GM12875 (cell line): ENCODE results near the gene ASMTL.

Experiments used
- H3K4me3 ChIP-seq: one replicate; pipeline ENCODE4 v1.5.1; 2011; ENCODE audit warnings: low read depth, low read length, control low read depth
- TF ChIP-seq, protein P1 (sequence below): IDR thresholded peaks from 2 replicates; pipeline ENCODE4 v1.5.1; 2011; ENCODE audit warnings: low read depth, mild to moderate bottlenecking, control low read depth, inconsistent platforms, low read length, moderate library complexity, borderline replicate concordance; ENCODE audit not compliant: insufficient read depth

The ASMTL gene

DNA sequence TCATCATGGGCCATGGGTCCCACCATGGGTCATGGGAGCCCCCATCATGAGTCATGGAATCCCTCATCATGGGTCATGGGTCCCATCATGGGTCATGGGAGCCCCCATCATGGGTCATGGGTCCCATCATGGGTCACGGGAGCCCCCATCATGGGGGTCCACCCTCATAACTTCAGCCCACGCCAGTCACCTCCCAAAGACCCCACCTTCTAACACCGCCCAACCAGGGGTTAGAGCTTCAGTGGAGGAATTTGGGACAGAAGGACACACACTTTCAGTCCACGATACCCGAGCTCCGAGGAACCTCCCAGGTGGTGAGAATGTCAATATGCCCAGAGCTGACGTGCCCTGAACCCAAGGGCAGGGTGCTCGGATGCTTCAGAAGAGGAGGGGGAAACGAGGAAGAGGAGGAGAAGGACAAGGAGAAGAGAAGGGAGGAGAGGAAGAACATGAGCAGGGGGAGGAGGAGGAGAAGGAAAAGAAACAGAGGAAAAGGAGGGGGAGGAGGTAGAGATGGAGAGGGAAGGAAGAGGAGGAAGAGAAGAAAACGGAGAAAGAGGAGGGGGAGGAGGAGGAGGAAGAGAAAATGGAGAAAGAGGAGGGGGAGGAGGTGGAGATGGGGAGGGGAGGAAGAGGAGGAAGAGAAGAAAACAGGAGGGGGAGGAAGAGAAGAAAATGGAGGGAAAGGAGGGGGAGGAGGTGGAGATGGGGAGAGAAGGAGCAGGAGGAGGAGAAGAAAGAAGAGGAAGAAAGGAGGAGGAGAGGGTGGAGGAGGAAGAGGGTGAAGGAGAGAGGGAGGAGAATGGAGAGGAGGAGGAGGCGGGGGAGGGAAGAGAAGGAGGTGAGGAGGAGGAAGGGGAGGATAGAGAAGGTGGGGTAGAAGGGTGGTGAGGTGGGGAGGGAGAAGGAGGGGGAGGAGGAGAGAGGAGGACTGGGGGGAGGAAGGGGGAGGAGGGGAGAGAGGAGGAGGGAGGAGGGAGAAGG is 98.4 kb downstream of the ASMTL start:
- TF ChIP-seq, protein P1, sequence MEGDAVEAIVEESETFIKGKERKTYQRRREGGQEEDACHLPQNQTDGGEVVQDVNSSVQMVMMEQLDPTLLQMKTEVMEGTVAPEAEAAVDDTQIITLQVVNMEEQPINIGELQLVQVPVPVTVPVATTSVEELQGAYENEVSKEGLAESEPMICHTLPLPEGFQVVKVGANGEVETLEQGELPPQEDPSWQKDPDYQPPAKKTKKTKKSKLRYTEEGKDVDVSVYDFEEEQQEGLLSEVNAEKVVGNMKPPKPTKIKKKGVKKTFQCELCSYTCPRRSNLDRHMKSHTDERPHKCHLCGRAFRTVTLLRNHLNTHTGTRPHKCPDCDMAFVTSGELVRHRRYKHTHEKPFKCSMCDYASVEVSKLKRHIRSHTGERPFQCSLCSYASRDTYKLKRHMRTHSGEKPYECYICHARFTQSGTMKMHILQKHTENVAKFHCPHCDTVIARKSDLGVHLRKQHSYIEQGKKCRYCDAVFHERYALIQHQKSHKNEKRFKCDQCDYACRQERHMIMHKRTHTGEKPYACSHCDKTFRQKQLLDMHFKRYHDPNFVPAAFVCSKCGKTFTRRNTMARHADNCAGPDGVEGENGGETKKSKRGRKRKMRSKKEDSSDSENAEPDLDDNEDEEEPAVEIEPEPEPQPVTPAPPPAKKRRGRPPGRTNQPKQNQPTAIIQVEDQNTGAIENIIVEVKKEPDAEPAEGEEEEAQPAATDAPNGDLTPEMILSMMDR, result no peak
- no peak overlapping the region for H3K4me3 ChIP-seq
